Choroid plexus epithelial cell (primary cell): ENCODE measurements around the gene ATP6V0B.

Experiments
- DNase-seq: peaks from one replicate; pipeline ENCODE4 v3.0.0-alpha.2; 2010; ENCODE audit warnings: low read depth
- H3K4me3 ChIP-seq: 2 replicates; pipeline ENCODE4 v1.5.1; 2011; ENCODE audit warnings: low read depth, mild to moderate bottlenecking, control low read depth, low read length, moderate library complexity
- CTCF ChIP-seq: conservative IDR thresholded peaks from 2 replicates; pipeline ENCODE4 v1.5.1; 2011; ENCODE audit warnings: low read depth, mild to moderate bottlenecking, control low read depth, inconsistent platforms, low read length, moderate library complexity

ATP6V0B gene

DNA sequence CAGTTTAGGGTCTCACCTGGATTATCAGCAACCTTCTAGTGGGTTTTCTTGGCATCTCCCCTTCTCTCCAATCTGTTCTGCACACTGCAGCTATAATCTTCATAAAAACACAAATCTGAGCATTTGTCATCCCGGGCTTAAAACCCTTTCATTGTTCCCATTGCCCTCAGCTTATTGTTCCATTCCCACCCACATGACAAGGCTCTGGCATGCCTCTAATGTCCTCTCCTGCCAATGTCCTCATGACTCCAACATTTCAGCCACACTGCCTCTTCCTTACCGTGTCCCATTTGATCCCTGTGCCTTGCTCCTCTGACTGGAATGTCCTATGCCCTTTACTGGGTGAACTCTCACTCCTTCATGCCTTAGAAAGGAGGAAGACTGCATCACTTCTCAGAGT lies 12.4 kb upstream of the ATP6V0B start:
- no peak overlapping the region for H3K4me3 ChIP-seq
- no peak for DNase-seq
- TF ChIP-seq CTCF: no peak

DNA sequence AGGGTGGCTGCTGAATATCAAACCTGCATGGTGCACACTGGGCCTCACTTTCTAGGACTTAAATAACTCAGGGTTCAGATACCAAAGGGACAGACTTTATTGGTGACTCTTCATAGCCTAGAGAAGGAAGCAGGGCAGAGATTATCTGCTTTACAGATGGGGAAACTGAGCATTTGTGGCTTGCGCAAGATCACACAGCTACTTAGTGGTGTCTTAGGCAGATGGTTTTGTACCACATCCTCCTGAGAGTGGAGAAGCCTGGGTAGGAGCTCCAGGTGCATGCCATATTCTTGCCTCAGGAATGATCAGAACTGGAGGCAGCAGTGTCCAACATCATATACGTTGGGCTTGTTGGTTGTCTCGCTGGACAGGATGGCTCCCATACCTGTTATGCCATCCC lies 11.8 kb upstream of the ATP6V0B start:
- TF ChIP-seq CTCF: no peak
- no peak overlapping the region for H3K4me3 ChIP-seq

DNA sequence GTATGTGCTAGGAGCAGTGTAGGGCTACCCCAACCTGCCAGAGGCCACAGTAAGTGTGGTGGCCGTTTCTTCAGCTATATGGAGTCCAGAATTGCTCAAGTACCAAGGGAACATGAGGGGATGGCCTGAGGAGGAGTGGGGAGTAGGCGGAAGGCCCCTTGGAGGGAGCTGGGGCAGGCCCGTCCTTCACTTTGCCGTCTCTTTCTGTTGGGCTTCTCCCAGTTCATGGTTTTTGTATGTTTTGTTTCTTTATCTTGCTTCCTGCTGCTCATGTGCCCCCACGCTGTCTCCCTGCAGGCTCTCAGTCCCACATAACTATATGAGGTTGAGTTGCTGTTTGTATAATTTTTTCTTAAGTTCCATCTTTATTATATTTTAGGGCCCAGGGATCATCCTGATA lies 10.9 kb upstream of the ATP6V0B start:
- no peak for DNase-seq
- TF ChIP-seq CTCF: no peak
- no peak overlapping the region for H3K4me3 ChIP-seq

More for the DNA sequence above, 11.8 kb upstream of the ATP6V0B start:
- no peak for DNase-seq

- no peak overlapping the region for H3K4me3 ChIP-seq
- no peak for TF ChIP-seq CTCF
- no peak for DNase-seq
Measured at GRCh38 chr1:43965316-43965715, 9.4 kb upstream of the ATP6V0B start.

GRCh38 chr1:43968348-43968948 lies 6.3 kb upstream of the ATP6V0B start:
- DNase-seq: peak; percentile 46
- TF ChIP-seq CTCF: no peak
- no peak overlapping the region for H3K4me3 ChIP-seq

- DNase-seq: no peak
- no peak for TF ChIP-seq CTCF
- H3K4me3 ChIP-seq: peak overlapping the region; percentile 15
Measured at GRCh38 chr1:43969416-43969745, 5.4 kb upstream of the ATP6V0B start.

DNA sequence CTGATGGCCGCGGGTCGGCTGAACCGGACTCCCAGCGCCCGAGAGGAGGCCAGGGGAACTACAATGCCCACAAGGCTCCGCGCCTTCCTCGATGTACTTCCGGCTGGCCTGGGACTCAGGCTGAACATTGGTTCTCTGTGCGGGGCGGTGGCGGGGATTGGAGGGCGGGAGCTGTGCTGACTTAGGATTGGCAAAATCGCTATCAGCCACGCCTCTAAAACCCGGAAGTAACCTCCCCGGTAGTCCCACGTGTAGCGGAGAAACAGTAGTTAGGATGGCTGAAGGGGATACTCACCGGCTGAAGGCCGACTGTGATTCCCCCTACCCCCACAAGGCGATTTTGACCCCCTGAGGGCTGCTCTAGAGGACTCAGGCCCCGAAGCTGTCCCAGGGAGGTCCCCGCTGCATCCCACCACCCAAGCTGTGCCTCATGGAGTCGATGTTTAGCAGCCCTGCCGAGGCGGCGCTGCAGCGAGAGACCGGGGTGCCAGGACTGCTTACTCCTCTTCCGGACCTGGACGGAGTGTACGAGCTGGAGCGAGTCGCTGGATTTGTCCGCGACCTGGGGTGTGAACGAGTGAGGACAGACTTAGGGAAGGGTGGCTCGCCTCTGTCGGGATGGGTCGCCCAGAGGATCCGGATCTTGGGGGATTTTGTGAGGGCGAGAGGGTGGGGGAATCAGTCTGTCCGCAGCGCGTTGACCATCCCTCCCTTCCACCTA lies 4.9 kb upstream of the ATP6V0B start, which contains the start of gene DPH2:
Gene DPH2, plus strand, starts transcription at position 265 of the 721 bp plus-strand sequence. Its CDS starts 166 bp downstream, at position 431.
- peak within 1 kb of the TSS; percentile 97 for H3K4me3 ChIP-seq
- no peak for TF ChIP-seq CTCF
- peak; percentile 99 for DNase-seq
